Germinal center (tissue), 1 donor: ENCODE data around the gene SLC18A2.

Experiments used
- DNase-seq: peaks from one replicate; pipeline ENCODE4 v3.0.0; 2012; ENCODE audit warnings: mixed read lengths, low spot score

SLC18A2 gene

GRCh38 chr10:117239051-117239450, 1.9 kb upstream of the SLC18A2 start:
- no peak for DNase-seq

- DNase-seq = no peak
Observed at GRCh38 chr10:117239721-117240620, 943 bp upstream of the SLC18A2 start.

- DNase-seq = no peak
Observed at GRCh38 chr10:117241541-117242462, 888 bp downstream of the SLC18A2 start.

- DNase-seq = no peak
Observed at GRCh38 chr10:117242463-117242832, 1.5 kb downstream of the SLC18A2 start.

- no peak for DNase-seq
Observed at GRCh38 chr10:117246997-117247671, 6.2 kb downstream of the SLC18A2 start.

- no peak for DNase-seq
Observed at GRCh38 chr10:117248750-117249465, 8.0 kb downstream of the SLC18A2 start.

GRCh38 chr10:117249493-117250093, 8.7 kb downstream of the SLC18A2 start:
- DNase-seq = no peak

GRCh38 chr10:117250411-117250810, 9.5 kb downstream of the SLC18A2 start:
- no peak for DNase-seq

GRCh38 chr10:117253908-117254307, 13.0 kb downstream of the SLC18A2 start:
- no peak for DNase-seq

- no peak for DNase-seq
Observed at GRCh38 chr10:117254338-117254737, 13.4 kb downstream of the SLC18A2 start.

- no peak for DNase-seq
Observed at GRCh38 chr10:117254774-117255735, 14.1 kb downstream of the SLC18A2 start.

- no peak for DNase-seq
Observed at GRCh38 chr10:117255835-117256460, 15.0 kb downstream of the SLC18A2 start.

GRCh38 chr10:117256910-117257309, 16.0 kb downstream of the SLC18A2 start:
- no peak for DNase-seq

GRCh38 chr10:117257721-117258120, 16.8 kb downstream of the SLC18A2 start:
- DNase-seq = no peak

- DNase-seq = no peak
Observed at GRCh38 chr10:117259279-117259678, 18.4 kb downstream of the SLC18A2 start.

GRCh38 chr10:117260084-117260483, 19.2 kb downstream of the SLC18A2 start:
- no peak for DNase-seq

- DNase-seq = no peak
Observed at GRCh38 chr10:117261501-117261900, 20.6 kb downstream of the SLC18A2 start.

GRCh38 chr10:117262291-117262902, 21.5 kb downstream of the SLC18A2 start:
- no peak for DNase-seq

- DNase-seq = no peak
Observed at GRCh38 chr10:117262903-117263293, 22.0 kb downstream of the SLC18A2 start.
